Activated B cell treated with CpG ODN at 0.5 μM for 24 hours (primary cell): ENCODE results near the gene AUTS2. TPM values are rescaled to one million over a fixed set of nuclear protein-coding genes. Genes with fewer than 3 reads are reported as not detected.

Source experiments
- ATAC-seq: fragments of 200-7000 bp; cut with Tn5 transposase; one replicate; pipeline ENCODE4 v1.10.0; 2021; ENCODE audit warnings: low read depth, mild to moderate bottlenecking, moderate library complexity
- CTCF ChIA-PET: fragments of 350-600 bp; sonication (Branson Sonifier 250); formaldehyde crosslinking; loops from one replicate; lab custom pipeline; 2021; ENCODE audit warnings: antibody characterized with exemption; lab: Charles Lee
- POLR2A ChIA-PET: fragments of 350-600 bp; sonication (Branson Sonifier 250); formaldehyde crosslinking; loops from one replicate; lab custom pipeline; 2021; ENCODE audit warnings: antibody characterized with exemption; lab: Charles Lee
- DNase-seq: peaks from one replicate; pipeline ENCODE4 v3.0.0; 2022
- H3K27ac Mint-ChIP-seq: one replicate; pipeline ENCODE4 v1.8.0; 2020; ENCODE audit warnings: mixed read lengths
- H3K27me3 Mint-ChIP-seq: one replicate; pipeline ENCODE4 v1.8.0; 2021; ENCODE audit warnings: mixed read lengths
- H3K36me3 Mint-ChIP-seq: one replicate; pipeline ENCODE4 v1.8.0; 2021; ENCODE audit warnings: low read depth, mixed read lengths
- H3K4me1 Mint-ChIP-seq: one replicate; pipeline ENCODE4 v1.8.0; 2021; ENCODE audit warnings: mixed read lengths
- H3K4me3 Mint-ChIP-seq: one replicate; pipeline ENCODE4 v1.8.0; 2020; ENCODE audit warnings: mild to moderate bottlenecking, mixed read lengths
- H3K9me3 Mint-ChIP-seq: one replicate; pipeline ENCODE4 v1.8.0; 2020; ENCODE audit warnings: mixed read lengths
- intact Hi-C: fragments of 100-400 bp; cut with micrococcal nuclease; formaldehyde crosslinking; loops from one replicate; pipeline ENCODE4 v1.15.1; 2024
- total RNA-seq: library from RNA; stranded (reverse); gene quantifications from 2 replicates; pipeline ENCODE4 v1.2.3, GENCODE V29; 2022
- TF ChIP-seq, protein P1 (sequence below): fragments of 200-600 bp; IDR thresholded peaks from one replicate; pipeline ENCODE4 v1.8.0; 2022; ENCODE audit warnings: antibody characterized with exemption, mild to moderate bottlenecking

Gene AUTS2
- total RNA-seq, 1 donor from 2014 or later: 15.9 TPM

DNA sequence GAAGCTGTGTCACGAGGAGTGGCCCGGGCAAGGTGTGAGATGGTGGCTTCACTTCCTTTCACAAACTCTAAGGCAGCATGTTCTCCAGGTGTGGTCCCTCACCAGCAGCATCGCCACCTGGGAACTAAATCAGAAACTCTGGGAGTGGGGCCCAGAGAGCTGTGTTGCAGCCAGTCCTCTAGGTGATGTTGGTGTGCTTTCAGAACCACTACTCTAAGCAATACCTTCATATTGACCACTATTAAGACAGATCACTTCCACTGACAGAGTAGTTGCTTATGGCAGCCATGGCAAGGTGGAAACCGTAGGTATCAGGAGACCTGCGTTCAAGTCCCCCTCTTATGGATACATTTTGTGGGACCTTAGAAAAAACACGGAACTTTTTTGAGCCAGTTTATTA, 1037.9 kb downstream of the AUTS2 start:
- TF ChIP-seq, protein P1, sequence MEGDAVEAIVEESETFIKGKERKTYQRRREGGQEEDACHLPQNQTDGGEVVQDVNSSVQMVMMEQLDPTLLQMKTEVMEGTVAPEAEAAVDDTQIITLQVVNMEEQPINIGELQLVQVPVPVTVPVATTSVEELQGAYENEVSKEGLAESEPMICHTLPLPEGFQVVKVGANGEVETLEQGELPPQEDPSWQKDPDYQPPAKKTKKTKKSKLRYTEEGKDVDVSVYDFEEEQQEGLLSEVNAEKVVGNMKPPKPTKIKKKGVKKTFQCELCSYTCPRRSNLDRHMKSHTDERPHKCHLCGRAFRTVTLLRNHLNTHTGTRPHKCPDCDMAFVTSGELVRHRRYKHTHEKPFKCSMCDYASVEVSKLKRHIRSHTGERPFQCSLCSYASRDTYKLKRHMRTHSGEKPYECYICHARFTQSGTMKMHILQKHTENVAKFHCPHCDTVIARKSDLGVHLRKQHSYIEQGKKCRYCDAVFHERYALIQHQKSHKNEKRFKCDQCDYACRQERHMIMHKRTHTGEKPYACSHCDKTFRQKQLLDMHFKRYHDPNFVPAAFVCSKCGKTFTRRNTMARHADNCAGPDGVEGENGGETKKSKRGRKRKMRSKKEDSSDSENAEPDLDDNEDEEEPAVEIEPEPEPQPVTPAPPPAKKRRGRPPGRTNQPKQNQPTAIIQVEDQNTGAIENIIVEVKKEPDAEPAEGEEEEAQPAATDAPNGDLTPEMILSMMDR: no peak
- H3K4me1 Mint-ChIP-seq: no peaks in the 10 kb centered on the region
- ChIA-PET CTCF (no interaction called here), POLR2A (no interaction called here)
- intact Hi-C loops: no loop called here
- no peak overlapping the region for H3K4me3 Mint-ChIP-seq
- H3K27me3 Mint-ChIP-seq: no peaks in the 10 kb centered on the region
- ATAC-seq: no peak
- peaks cover 4% of the 10 kb centered on the region for H3K9me3 Mint-ChIP-seq
- H3K36me3 Mint-ChIP-seq: peaks cover 4% of the 10 kb centered on the region
- no peak overlapping the region for H3K27ac Mint-ChIP-seq
- no peak for DNase-seq

DNA sequence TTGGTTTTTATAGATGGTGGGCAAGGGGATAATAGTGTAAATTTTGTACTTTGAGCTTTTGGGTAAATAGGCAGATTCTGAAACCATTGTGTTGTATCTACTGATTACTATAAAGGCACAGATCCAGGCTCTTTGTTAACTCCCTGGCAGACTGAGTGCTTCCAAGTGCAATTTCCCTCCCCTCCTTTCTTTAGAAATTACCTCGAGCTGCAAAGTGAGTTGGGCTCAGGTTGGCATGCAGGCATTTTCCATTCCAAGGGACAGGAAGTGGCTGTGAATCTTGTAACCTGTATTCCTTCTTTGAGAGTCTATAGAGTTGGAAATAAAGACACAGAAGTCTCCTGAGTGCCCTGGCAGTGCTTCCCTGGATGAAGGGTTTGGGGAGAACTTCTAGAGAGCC, 1039.5 kb downstream of the AUTS2 start:
- ChIA-PET CTCF (no interaction called here), POLR2A (no interaction called here)
- no peak for DNase-seq
- Mint-ChIP-seq H3K36me3 (peaks cover 4% of the 10 kb centered on the region), H3K4me1 (no peaks in the 10 kb centered on the region), H3K27me3 (no peaks in the 10 kb centered on the region), H3K9me3 (peaks cover 9% of the 10 kb centered on the region), H3K4me3 (no peak overlapping the region), H3K27ac (no peak overlapping the region)
- TF ChIP-seq, protein P1: no peak
- intact Hi-C loops: no loop called here
- ATAC-seq: no peak

DNA sequence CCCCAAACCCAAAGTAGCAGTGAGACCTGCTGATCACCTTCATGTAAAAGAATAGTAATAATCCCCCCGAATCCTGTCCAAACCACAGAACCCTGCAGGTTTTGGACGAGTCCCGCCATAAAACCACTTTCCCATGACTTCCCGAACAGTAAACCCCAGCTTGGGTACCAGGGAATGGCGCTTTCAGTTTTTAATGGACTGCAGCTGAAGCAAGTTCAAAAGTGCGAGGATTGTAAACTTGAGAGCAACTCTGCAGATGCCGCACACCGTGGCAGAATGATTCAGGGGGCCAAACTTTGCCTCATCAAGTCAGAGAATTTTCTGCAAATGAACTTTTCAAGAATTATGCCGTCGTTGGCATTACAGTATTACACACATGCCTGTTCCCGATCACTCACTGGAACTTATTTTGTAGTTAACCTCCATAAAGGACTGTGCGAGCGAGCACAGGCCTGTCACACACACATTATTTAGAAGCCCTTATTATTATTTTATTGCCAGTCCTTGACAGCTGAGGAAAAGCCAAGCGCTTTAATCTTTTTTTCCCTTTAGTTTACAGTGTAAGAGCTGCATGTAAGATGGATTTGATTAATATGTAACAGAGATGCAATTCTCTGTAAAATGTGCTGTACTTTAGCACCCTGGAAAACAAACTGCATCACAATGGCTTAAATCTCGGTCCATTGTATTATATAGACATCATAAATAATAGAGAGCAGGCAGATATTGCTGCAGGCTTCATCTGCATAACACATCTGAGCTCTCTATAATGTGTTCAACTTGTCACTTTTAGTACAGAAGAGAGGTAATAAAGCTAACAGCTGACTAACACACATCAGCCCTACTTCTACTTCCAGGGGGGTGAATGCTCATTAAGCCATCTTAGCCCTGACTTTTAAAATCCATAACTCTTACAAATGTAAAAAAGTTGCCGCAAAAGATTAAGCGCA, 1040.2 kb downstream of the AUTS2 start:
- CTCF ChIA-PET: no interaction called here
- H3K4me3 Mint-ChIP-seq: no peak overlapping the region
- no peaks in the 10 kb centered on the region for H3K27me3 Mint-ChIP-seq
- TF ChIP-seq, protein P1: no peak
- H3K4me1 Mint-ChIP-seq: no peaks in the 10 kb centered on the region
- intact Hi-C loops: no loop called here
- POLR2A ChIA-PET: no interaction called here
- peaks cover 4% of the 10 kb centered on the region for H3K36me3 Mint-ChIP-seq
- ATAC-seq (no peak), DNase-seq (no peak)
- peaks cover 9% of the 10 kb centered on the region for H3K9me3 Mint-ChIP-seq
- H3K27ac Mint-ChIP-seq: no peak overlapping the region

DNA sequence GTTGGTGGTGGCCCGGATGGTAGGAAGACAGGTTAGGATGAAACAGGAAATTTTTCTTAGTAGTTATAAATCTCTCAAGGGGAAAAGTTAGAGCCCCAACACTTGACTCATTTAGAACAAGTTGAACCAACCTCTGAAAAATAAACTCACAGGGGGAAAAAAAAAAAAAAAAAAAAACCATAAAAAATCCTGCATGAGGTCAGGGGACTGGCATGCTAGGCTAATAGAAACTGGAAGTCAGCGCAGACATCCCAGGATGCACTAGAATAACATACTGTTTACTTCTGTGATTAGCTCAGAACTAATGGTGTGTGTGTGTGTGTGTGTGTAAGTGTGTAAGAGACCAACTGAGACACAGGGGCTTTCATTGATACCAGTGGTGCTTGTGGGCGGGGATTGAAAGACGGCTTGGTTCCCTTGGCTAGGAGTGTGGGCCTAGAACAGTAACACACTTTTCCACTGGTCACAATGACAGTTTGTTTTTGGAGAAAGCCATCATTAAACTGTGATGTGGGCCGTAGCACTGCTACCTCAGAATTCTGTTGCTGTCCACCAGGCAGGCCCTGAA, 1042.1 kb downstream of the AUTS2 start:
- no peak overlapping the region for H3K4me3 Mint-ChIP-seq
- no peak overlapping the region for H3K27ac Mint-ChIP-seq
- ChIA-PET CTCF (no interaction called here), POLR2A (no interaction called here)
- H3K27me3 Mint-ChIP-seq: no peaks in the 10 kb centered on the region
- ATAC-seq (no peak), DNase-seq (no peak)
- intact Hi-C loops: no loop called here
- H3K4me1 Mint-ChIP-seq: no peaks in the 10 kb centered on the region
- peaks cover 9% of the 10 kb centered on the region for H3K9me3 Mint-ChIP-seq
- TF ChIP-seq, protein P1: no peak
- H3K36me3 Mint-ChIP-seq: peaks cover 4% of the 10 kb centered on the region

DNA sequence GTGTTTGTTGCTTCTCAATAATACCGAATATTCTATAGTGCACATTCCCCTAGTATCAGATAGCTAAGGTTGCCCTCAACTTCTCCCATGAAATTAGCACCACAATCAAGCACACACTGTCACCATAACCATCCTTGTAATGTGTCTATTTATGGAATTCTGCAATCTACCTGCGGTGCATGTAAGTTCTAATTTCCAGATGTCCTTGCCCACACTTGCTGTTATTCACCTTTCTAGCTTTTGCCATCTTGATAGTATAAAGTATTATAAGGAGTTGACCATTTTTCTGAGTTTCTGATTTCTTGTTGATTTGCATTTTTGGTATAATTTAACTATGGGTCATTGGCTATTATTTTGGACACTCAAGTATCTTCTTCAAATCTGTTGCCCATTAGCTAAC, 1043.6 kb downstream of the AUTS2 start:
- ChIA-PET POLR2A (interaction anchor here (0.7 kb wide), 1 partner anchor 20 kb away, joined by 3 read pairs; no protein-coding TSS in a partner anchor), CTCF (no interaction called here)
- Mint-ChIP-seq H3K9me3 (peaks cover 9% of the 10 kb centered on the region), H3K27me3 (no peaks in the 10 kb centered on the region), H3K27ac (no peak overlapping the region), H3K4me1 (peaks cover 5% of the 10 kb centered on the region), H3K36me3 (peaks cover 9% of the 10 kb centered on the region), H3K4me3 (no peak overlapping the region)
- ATAC-seq: no peak
- TF ChIP-seq, protein P1: no peak
- DNase-seq: no peak
- intact Hi-C loops: no loop called here
